Type B pancreatic cell (in vitro differentiated cells): ENCODE data around the gene SLC35D3. TPM values are rescaled to one million over a fixed set of nuclear protein-coding genes. Genes with fewer than 3 reads are reported as not detected.
"Not testable (repeated sequence)": the region's sequence is repeated elsewhere in the genome, so short reads cannot be mapped to it uniquely, and the experiment has no call there.

Source experiments
- DNase-seq: peaks from one replicate; pipeline ENCODE4 v3.0.0; 2021; ENCODE audit warnings: mixed read lengths; ENCODE audit not compliant: unreplicated experiment; ENCODE audit errors: extremely low spot score
- H3K27ac Mint-ChIP-seq: 2 replicates; pipeline ENCODE4 v1.8.0; 2021; ENCODE audit warnings: mild to moderate bottlenecking, mixed read lengths
- H3K27me3 Mint-ChIP-seq: 2 replicates; pipeline ENCODE4 v1.8.0; 2021; ENCODE audit warnings: mixed read lengths
- H3K36me3 Mint-ChIP-seq: 2 replicates; pipeline ENCODE4 v1.8.0; 2021; ENCODE audit warnings: mixed read lengths
- H3K4me1 Mint-ChIP-seq: one replicate; pipeline ENCODE4 v1.8.0; 2021; ENCODE audit warnings: mixed read lengths; ENCODE audit not compliant: unreplicated experiment
- H3K4me3 Mint-ChIP-seq: 2 replicates; pipeline ENCODE4 v1.8.0; 2021; ENCODE audit warnings: mild to moderate bottlenecking, mixed read lengths
- H3K9me3 Mint-ChIP-seq: 2 replicates; pipeline ENCODE4 v1.8.0; 2021; ENCODE audit warnings: mixed read lengths
- total RNA-seq: library from RNA; stranded (reverse); gene quantifications from 2 replicates; pipeline ENCODE4 v1.2.1, GENCODE V29; 2021; ENCODE audit warnings: low replicate concordance
- TF ChIP-seq, protein P1 (sequence below): fragments of 200-600 bp; sonication (generic); conservative IDR thresholded peaks from 2 replicates; pipeline ENCODE4 v1.5.0; 2021; ENCODE audit warnings: antibody characterized with exemption, mild to moderate bottlenecking

SLC35D3 gene
- total RNA-seq, 1 donor from 2014 or later, result 0.41 TPM

DNA sequence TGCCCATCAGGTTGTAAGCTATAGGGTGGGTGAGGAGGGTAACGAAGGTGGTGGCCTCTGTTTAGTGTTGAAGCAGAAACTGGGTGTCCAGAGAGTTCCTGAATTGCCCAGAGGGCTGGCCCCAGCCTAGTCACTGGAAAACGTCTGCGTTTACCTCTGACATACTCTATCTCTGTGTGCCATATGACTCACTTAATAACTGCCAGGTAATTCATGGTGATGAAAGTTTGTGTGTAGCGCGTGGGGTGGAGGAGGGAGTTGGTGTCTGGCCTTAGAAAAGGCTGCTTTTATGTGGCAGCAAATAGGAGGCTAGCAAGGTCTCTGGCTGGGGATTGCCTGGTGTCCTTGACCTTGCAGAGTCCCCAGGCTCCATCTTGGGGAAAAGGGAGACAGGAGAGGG, 47.3 kb downstream of the SLC35D3 start:
- DNase-seq, result no peak
- TF ChIP-seq, protein P1, sequence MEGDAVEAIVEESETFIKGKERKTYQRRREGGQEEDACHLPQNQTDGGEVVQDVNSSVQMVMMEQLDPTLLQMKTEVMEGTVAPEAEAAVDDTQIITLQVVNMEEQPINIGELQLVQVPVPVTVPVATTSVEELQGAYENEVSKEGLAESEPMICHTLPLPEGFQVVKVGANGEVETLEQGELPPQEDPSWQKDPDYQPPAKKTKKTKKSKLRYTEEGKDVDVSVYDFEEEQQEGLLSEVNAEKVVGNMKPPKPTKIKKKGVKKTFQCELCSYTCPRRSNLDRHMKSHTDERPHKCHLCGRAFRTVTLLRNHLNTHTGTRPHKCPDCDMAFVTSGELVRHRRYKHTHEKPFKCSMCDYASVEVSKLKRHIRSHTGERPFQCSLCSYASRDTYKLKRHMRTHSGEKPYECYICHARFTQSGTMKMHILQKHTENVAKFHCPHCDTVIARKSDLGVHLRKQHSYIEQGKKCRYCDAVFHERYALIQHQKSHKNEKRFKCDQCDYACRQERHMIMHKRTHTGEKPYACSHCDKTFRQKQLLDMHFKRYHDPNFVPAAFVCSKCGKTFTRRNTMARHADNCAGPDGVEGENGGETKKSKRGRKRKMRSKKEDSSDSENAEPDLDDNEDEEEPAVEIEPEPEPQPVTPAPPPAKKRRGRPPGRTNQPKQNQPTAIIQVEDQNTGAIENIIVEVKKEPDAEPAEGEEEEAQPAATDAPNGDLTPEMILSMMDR, result no peak
- H3K27ac Mint-ChIP-seq, result peak overlapping the region; percentile 71

DNA sequence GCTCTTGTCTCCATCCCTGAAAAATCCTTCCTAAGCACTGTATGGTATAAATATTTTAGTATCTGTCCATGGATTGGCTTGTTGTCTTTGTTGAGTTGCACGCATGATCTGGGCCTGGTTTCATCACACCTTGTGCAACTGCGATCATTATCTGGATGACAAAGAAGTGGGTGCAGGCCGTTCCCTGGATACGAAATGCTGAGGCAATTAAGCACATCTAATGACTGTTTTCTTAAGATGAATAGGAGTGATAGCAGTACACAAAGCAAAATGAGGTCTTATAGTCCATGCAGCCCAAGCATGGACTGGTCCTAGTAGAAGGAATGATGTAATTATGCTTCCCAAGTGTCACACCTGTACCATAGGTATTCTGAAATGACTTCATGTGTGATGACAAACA, 47.8 kb downstream of the SLC35D3 start:
- TF ChIP-seq, protein P1, result no peak
- peak overlapping the region; percentile 71 for H3K27ac Mint-ChIP-seq
- no peaks in the 10 kb centered on the region for H3K4me1 Mint-ChIP-seq
- no peaks in the 10 kb centered on the region for H3K36me3 Mint-ChIP-seq
- H3K9me3 Mint-ChIP-seq, result no peaks in the 10 kb centered on the region
- H3K27me3 Mint-ChIP-seq, result no peaks in the 10 kb centered on the region
- no peak for DNase-seq
- no peak overlapping the region for H3K4me3 Mint-ChIP-seq

More for the DNA sequence above, 47.3 kb downstream of the SLC35D3 start:
- no peaks in the 10 kb centered on the region for H3K27me3 Mint-ChIP-seq
- no peaks in the 10 kb centered on the region for H3K4me1 Mint-ChIP-seq
- no peaks in the 10 kb centered on the region for H3K36me3 Mint-ChIP-seq
- H3K4me3 Mint-ChIP-seq, result no peak overlapping the region
- H3K9me3 Mint-ChIP-seq, result no peaks in the 10 kb centered on the region

DNA sequence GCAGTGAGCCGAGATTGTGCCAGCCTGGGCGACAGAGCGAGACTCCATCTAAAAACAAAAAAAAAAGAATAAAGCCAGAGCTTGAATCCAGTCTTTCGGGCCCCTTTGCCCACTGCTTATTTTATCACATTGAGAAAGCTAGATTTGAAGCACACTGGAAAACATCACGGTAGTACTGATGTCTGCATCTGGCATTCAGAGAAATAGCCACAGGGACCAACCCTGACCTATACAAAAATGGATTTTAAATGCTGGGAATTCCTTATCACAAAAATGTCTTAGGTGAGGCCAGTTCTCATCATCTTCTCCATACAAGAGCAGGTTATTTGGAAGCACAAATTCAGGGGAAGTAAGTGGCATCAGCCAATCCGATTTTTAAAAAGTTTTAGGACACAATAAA, 49.5 kb downstream of the SLC35D3 start:
- DNase-seq, result no peak
- Mint-ChIP-seq H3K27me3 (no peaks in the 10 kb centered on the region), H3K4me3 (no peak overlapping the region), H3K36me3 (no peaks in the 10 kb centered on the region), H3K4me1 (no peaks in the 10 kb centered on the region), H3K9me3 (no peaks in the 10 kb centered on the region), H3K27ac (no peak overlapping the region)
- TF ChIP-seq, protein P1, result no peak

DNA sequence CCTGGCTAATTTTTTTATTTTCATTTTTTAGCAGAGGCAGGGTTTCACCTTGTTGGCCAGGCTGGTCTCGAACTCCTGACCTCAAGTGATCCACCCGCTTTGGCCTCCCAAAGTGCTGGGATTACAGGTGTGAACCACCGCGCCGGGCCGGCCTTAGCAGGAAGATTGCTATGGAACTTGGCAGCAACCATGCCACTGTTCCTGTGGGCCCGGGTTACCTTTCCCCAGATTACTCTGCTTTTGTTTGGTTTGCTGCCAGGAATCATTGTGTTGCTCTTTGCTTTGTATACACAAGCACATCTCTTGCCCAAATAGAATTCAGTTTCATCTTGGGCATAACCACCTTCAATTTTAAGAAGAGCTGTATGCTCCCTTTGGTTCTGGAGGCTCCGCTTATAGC, 51.7 kb downstream of the SLC35D3 start:
- H3K9me3 Mint-ChIP-seq, H3K27ac Mint-ChIP-seq, DNase-seq, H3K4me3 Mint-ChIP-seq, H3K36me3 Mint-ChIP-seq, H3K4me1 Mint-ChIP-seq, H3K27me3 Mint-ChIP-seq: not testable (repeated sequence)

Other genes with a start within 250 kb of the SLC35D3 start
- 4.7 and 9.9 TPM in 2 replicates for gene MAP3K5, start 129.8 kb upstream of the SLC35D3 start, total RNA-seq
- 5.4 and 7.1 TPM in 2 replicates for gene PEX7, start 99.7 kb upstream of the SLC35D3 start, total RNA-seq
- 0.90 and 1.7 TPM in 2 replicates for gene IL20RA, start 122.7 kb downstream of the SLC35D3 start, total RNA-seq